K562 (cell line): ENCODE results near the gene SEC61G. TPM values are rescaled to one million over a fixed set of nuclear protein-coding genes. Genes with fewer than 3 reads are reported as not detected.

Source experiments
- ATAC-seq: fragments of 200-7000 bp; cut with Tn5 transposase; 3 replicates; pipeline ENCODE4 v1.9.1; 2020; ENCODE audit warnings: moderate library complexity
- BruUV-seq: library from RNA; stranded (reverse); fragments of 400-500 nt; replicated peaks from 2 replicates; lab custom pipeline; 2021; lab: Mats Ljungman, UMichigan
- CTCF ChIA-PET: fragments of 300-600 bp; formaldehyde crosslinking; extraction: SDS; loops from one replicate; lab custom pipeline; 2021; ENCODE audit warnings: low intra/inter-chr PET ratio; lab: Yijun Ruan, JAX
- POLR2A ChIA-PET: fragments of 300-600, 350-650 bp; sonication (Branson Sonifier 250); formaldehyde crosslinking; extraction: SDS; loops from one replicate; lab custom pipeline; 2021; ENCODE audit warnings: antibody characterized with exemption, inconsistent platforms; lab: Yijun Ruan, JAX
- DNase-seq, 4 experiments: peaks; one replicate each; pipeline versions ENCODE4 v3.0.0 to v3.0.0-alpha.2; 2011 to 2018; ENCODE audit warnings: low spot score in 3 of 4, mixed read lengths in 3 of 4; ENCODE audit errors: extremely low read depth in 1 of 4
- FAIRE-seq: peaks from 2 replicates; lab custom pipeline; 2011; peaks lifted over from hg19 to GRCh38; lab: Jason Lieb, UNC
- H2AFZ ChIP-seq: 2 replicates; pipeline ENCODE4 v1.6.0; 2011; ENCODE audit warnings: low read depth, low read length, control low read depth, inconsistent platforms
- H3K27ac ChIP-seq: fragments of 200-600 bp; 3 replicates; pipeline ENCODE4 v1.8.0; 2011; ENCODE audit warnings: low read depth, mild to moderate bottlenecking, control low read depth, inconsistent platforms, low read length, moderate library complexity, mixed read lengths; ENCODE audit errors: extremely low read depth
- H3K27me3 ChIP-seq, 2 experiments: fragments of 300-600 bp in 1 of 2; 2 replicates in 1 of 2; 3 replicates in 1 of 2; pipeline versions ENCODE4 v1.6.0 to v1.8.0; 2011; ENCODE audit warnings: inconsistent platforms in 2 of 2, low read length in 2 of 2, mild to moderate bottlenecking in 1 of 2, mixed read lengths in 1 of 2, moderate library complexity in 1 of 2; ENCODE audit not compliant: control insufficient read depth in 2 of 2, insufficient read depth in 2 of 2
- H3K36me3 ChIP-seq: fragments of 300-600 bp; 3 replicates; pipeline ENCODE4 v1.8.0; 2011; ENCODE audit warnings: mild to moderate bottlenecking, low read length, inconsistent platforms; ENCODE audit not compliant: control insufficient read depth, insufficient read depth
- H3K4me1 ChIP-seq, 2 experiments: fragments of 200-600 bp in 1 of 2; replicated peaks in 1 of 2; 2 replicates in 1 of 2; 3 replicates in 1 of 2; pipeline versions ENCODE4 v1.5.1 to v1.8.0; 2011; ENCODE audit warnings: inconsistent platforms in 2 of 2, low read length in 2 of 2, mild to moderate bottlenecking in 1 of 2, mixed read lengths in 1 of 2, moderate library complexity in 1 of 2; ENCODE audit not compliant: control insufficient read depth in 2 of 2, insufficient read depth in 2 of 2
- H3K4me2 ChIP-seq: 2 replicates; pipeline ENCODE4 v1.6.1; 2011; ENCODE audit warnings: low read length, control low read depth, inconsistent platforms, mixed read lengths; ENCODE audit not compliant: insufficient read depth
- H3K4me3 ChIP-seq: fragments of 200-600 bp; sonication (generic), shearing (Covaris generic); 2 replicates; pipeline ENCODE4 v1.5.1; 2016; ENCODE audit warnings: control low read depth, inconsistent platforms
- H3K79me2 ChIP-seq: fragments of 200-600 bp; 3 replicates; pipeline ENCODE4 v1.8.0; 2011; ENCODE audit warnings: low read length, inconsistent platforms; ENCODE audit not compliant: control insufficient read depth, insufficient read depth
- H3K9ac ChIP-seq, 2 experiments: 2 replicates each; pipeline versions ENCODE4 v1.6.0 to v1.6.1; 2011; ENCODE audit warnings: low read depth in 2 of 2, low read length in 2 of 2, control low read depth in 1 of 2, inconsistent platforms in 1 of 2, mild to moderate bottlenecking in 1 of 2, mixed read lengths in 1 of 2; ENCODE audit not compliant: insufficient read depth in 1 of 2
- H3K9me1 ChIP-seq: one replicate; pipeline ENCODE4 v1.6.0; 2011; ENCODE audit warnings: inconsistent platforms, mild to moderate bottlenecking, low read length, moderate library complexity; ENCODE audit not compliant: control insufficient read depth, insufficient read depth
- H3K9me3 ChIP-seq: replicated peaks from 2 replicates; pipeline ENCODE4 v1.5.1; 2011; ENCODE audit warnings: low read depth, low read length, inconsistent platforms; ENCODE audit not compliant: control insufficient read depth, insufficient read depth
- H4K20me1 ChIP-seq: replicated peaks from 2 replicates; pipeline ENCODE4 v1.6.1; 2011; ENCODE audit warnings: low read length, inconsistent platforms, mixed read lengths; ENCODE audit not compliant: control insufficient read depth, insufficient read depth
- AFF1 ChIP-seq, 2 experiments: fragments of 450-650 bp; IDR thresholded peaks; 2 replicates each; pipeline ENCODE4 v1.6.1; 2018; ENCODE audit warnings: mild to moderate bottlenecking in 2 of 2, low read depth in 1 of 2; ENCODE audit not compliant: partially characterized antibody in 2 of 2
- ARID3B ChIP-seq: fragments of 250-450 bp; sonication (Bioruptor Pico); IDR thresholded peaks from 2 replicates; pipeline ENCODE4 v1.4.0; 2020; ENCODE audit warnings: borderline replicate concordance
- CREB1 ChIP-seq, 2 experiments: sonication (generic) in 1 of 2; formaldehyde crosslinking in 1 of 2; IDR thresholded peaks; 2 replicates each; pipeline versions ENCODE4 v1.6.1 to v1.8.0; 2012 to 2022; ENCODE audit warnings: inconsistent platforms in 1 of 2, mild to moderate bottlenecking in 1 of 2, missing genetic modification reagents in 1 of 2, moderate library complexity in 1 of 2
- HLTF ChIP-seq: fragments of 450-650 bp; IDR thresholded peaks from 2 replicates; pipeline ENCODE4 v1.6.1; 2016
- HMGXB4 ChIP-seq: sonication (generic); formaldehyde crosslinking; IDR thresholded peaks from 2 replicates; pipeline ENCODE4 v1.8.1; 2023; ENCODE audit warnings: mild to moderate bottlenecking, missing genetic modification reagents
- HNRNPL ChIP-seq: fragments of 200-400 bp; formaldehyde crosslinking; IDR thresholded peaks from 2 replicates; pipeline ENCODE4 v1.6.1; 2017; ENCODE audit warnings: low read depth, mild to moderate bottlenecking, low read length
- HSF4 ChIP-seq: fragments of 250-450 bp; sonication (Bioruptor Pico); IDR thresholded peaks from 2 replicates; pipeline ENCODE4 v2.1.2; 2022; ENCODE audit warnings: mild to moderate bottlenecking, moderate library complexity, borderline replicate concordance
- MAFK ChIP-seq: IDR thresholded peaks from 2 replicates; pipeline ENCODE4 v1.6.1; 2011; ENCODE audit warnings: low read length, improper control_type of control experiment
- POU5F1 ChIP-seq: fragments of 150-350 bp; IDR thresholded peaks from 2 replicates; pipeline ENCODE4 v1.6.1; 2014; ENCODE audit warnings: borderline replicate concordance, low read length, low read depth, mild to moderate bottlenecking; ENCODE audit not compliant: partially characterized antibody
- SREBF2 ChIP-seq: sonication (generic); formaldehyde crosslinking; IDR thresholded peaks from 2 replicates; pipeline ENCODE4 v1.4.0; 2020; ENCODE audit warnings: mild to moderate bottlenecking, missing genetic modification reagents
- TCF15 ChIP-seq: fragments of 250-450 bp; sonication (Bioruptor Pico); IDR thresholded peaks from 2 replicates; pipeline ENCODE4 v1.8.0; 2022; ENCODE audit warnings: moderate library complexity, mild to moderate bottlenecking, inconsistent platforms
- TOE1 ChIP-seq, 2 experiments: fragments of 450-650 bp in 1 of 2; sonication (generic) in 1 of 2; formaldehyde crosslinking in 1 of 2; IDR thresholded peaks; 2 replicates each; pipeline versions ENCODE4 v1.7.1 to v1.8.0; 2016 to 2022; ENCODE audit warnings: borderline replicate concordance in 2 of 2, mild to moderate bottlenecking in 2 of 2, antibody characterized with exemption in 1 of 2, inconsistent platforms in 1 of 2, low read depth in 1 of 2, missing genetic modification reagents in 1 of 2, moderate library complexity in 1 of 2
- YBX1 ChIP-seq: fragments of 450-650 bp; IDR thresholded peaks from 2 replicates; pipeline ENCODE4 v1.7.1; 2016; ENCODE audit warnings: mild to moderate bottlenecking
- ZFPM2 ChIP-seq: fragments of 250-450 bp; sonication (Bioruptor Pico); IDR thresholded peaks from 2 replicates; pipeline ENCODE4 v1.5.1; 2022; ENCODE audit warnings: mild to moderate bottlenecking
- ZNF311 ChIP-seq: fragments of 250-450 bp; sonication (Bioruptor Pico); IDR thresholded peaks from 2 replicates; pipeline ENCODE4 v1.4.0; 2020; ENCODE audit warnings: mild to moderate bottlenecking, moderate library complexity
- WGBS: fragments of 100-300 bp; shearing (Covaris generic); methylation state at CpG from one replicate; pipeline ENCODE4 v1.1.6; 2016; ENCODE audit warnings: low coverage, mixed read lengths; ENCODE audit not compliant: insufficient coverage; ENCODE audit errors: missing lambda C conversion rate; 5-methylcytosine and 5-hydroxymethylcytosine counted together
- in situ Hi-C: fragments of 300-500 bp; cut with MboI; formaldehyde crosslinking; loops from 4 replicates; pipeline ENCODE4 v1.15.0; 2018; ENCODE audit warnings: inconsistent platforms, mixed read lengths
- intact Hi-C: fragments of 100-400 bp; cut with micrococcal nuclease; formaldehyde crosslinking; loops from 2 replicates; pipeline ENCODE4 v1.14.2; 2022
- polyA plus RNA-seq, 8 experiments: library from polyadenylated mRNA; depleted of rRNA in 4 of 8; stranded (reverse) in 5 of 8; unstranded in 3 of 8; fragments of >200 nt; fragmentation: Nextera tagmentation in 2 of 8; fragmentation: Illumina TruSeq in 1 of 8; extraction: Ambion mirVana in 2 of 8; extraction: Trizol in 1 of 8; gene quantifications; 2 replicates each; pipeline versions ENCODE4 v1.2.1 to v1.2.3, GENCODE V29; 2011 to 2014; ENCODE audit warnings: inconsistent platforms in 1 of 8, missing spikeins in 1 of 8
- total RNA-seq, 7 experiments: library from RNA; depleted of rRNA in 6 of 7; stranded (reverse); fragments of >200 nt in 6 of 7; fragmentation: Illumina TruSeq in 2 of 7; extraction: Trizol in 2 of 7; gene quantifications; 2 replicates each; pipeline versions ENCODE4 v1.2.1 to v1.2.3, GENCODE V29; 2011 to 2021; ENCODE audit warnings: low replicate concordance in 1 of 7

The SEC61G gene
- total and polyA plus RNA-seq, 9 of the 15 experiments (the other 6 are each of a cell fraction or from before 2014, with no cell fraction given) = 138 to 565 (median 223) TPM

GRCh38 chr7:54782829-54783228 is 23.8 kb upstream of the SEC61G start:
- Histone ChIP-seq H3K27ac (no peak overlapping the region), H3K9me1 (no peaks in the 10 kb centered on the region), H3K36me3 (no peaks in the 10 kb centered on the region), H3K9me3 (no peaks in the 10 kb centered on the region), H3K79me2 (no peaks in the 10 kb centered on the region), H3K4me3 (no peak overlapping the region), H3K4me1 (no peaks in the 10 kb centered on the region), H3K9ac (no peak overlapping the region), H3K27me3 (peaks cover 6 to 26% of the 10 kb centered on the region in 2 experiments; a peak in 4 of 5 replicates), H3K4me2 (no peak overlapping the region), H2AFZ (no peak overlapping the region), H4K20me1 (no peaks in the 10 kb centered on the region)
- FAIRE-seq = no peak
- WGBS = 2% methylated on average over 8 of the region's 8 CpGs
- no peak for DNase-seq
- ATAC-seq = no peak
- intact Hi-C loops (no loop called here), in situ Hi-C loops (no loop called here)
- ChIA-PET CTCF (no interaction called here), POLR2A (no interaction called here)
- BruUV-seq = no TSS peak
- no peak for TF ChIP-seq TCF15 (CRISPR knock-in tag)
- TF ChIP-seq HNRNPL = no peak
- TF ChIP-seq HSF4 = no peak
- TF ChIP-seq SREBF2 (CRISPR knock-in tag) = no peak
- TF ChIP-seq HLTF = no peak
- TF ChIP-seq TOE1 (IDR thresholded peaks at IDR 0.05; ENCODE audit: borderline replicate concordance) = no peak
- TF ChIP-seq TOE1 (CRISPR knock-in tag; IDR thresholded peaks at IDR 0.05; ENCODE audit: borderline replicate concordance, low read depth) = no peak
- no peak for TF ChIP-seq ZFPM2
- TF ChIP-seq ARID3B = no peak
- TF ChIP-seq POU5F1 = no peak
- no peak for TF ChIP-seq MAFK
- no peak for TF ChIP-seq CREB1 (IDR thresholded peaks at IDR 0.05)
- TF ChIP-seq CREB1 (CRISPR knock-in tag; IDR thresholded peaks at IDR 0.05) = no peak
- TF ChIP-seq HMGXB4 (CRISPR knock-in tag) = no peak
- TF ChIP-seq ZNF311 (CRISPR knock-in tag) = no peak
- TF ChIP-seq AFF1 (IDR thresholded peaks at IDR 0.05; ENCODE audit: low read depth in 1 of 2, partially characterized antibody in 2 of 2) = no peak
- no peak for TF ChIP-seq YBX1
